ENCODE measurements around the gene TSPAN18.

- TF ChIP-seq CTCF (IDR thresholded peaks at IDR 0.05) (no peak), POLR2A (IDR thresholded peaks at IDR 0.05) (no peak), EP300 (IDR thresholded peaks at IDR 0.05) (no peak)
These were observed 59.3 kb downstream of the TSPAN18 start for GRCh38 chr11:44785856-44786607.

Measured in stomach (tissue), 4 donors.